Measurements from ENCODE around the gene PLAGL2. TPM values are rescaled to one million over a fixed set of nuclear protein-coding genes. Genes with fewer than 3 reads are reported as not detected.
A peak's percentile ranks its signal among the peaks of the same experiment; 100 is the strongest.

The PLAGL2 gene
- total and polyA plus RNA-seq, 2 donors from 2014 or later: 3.8 to 9.2 TPM

DNA sequence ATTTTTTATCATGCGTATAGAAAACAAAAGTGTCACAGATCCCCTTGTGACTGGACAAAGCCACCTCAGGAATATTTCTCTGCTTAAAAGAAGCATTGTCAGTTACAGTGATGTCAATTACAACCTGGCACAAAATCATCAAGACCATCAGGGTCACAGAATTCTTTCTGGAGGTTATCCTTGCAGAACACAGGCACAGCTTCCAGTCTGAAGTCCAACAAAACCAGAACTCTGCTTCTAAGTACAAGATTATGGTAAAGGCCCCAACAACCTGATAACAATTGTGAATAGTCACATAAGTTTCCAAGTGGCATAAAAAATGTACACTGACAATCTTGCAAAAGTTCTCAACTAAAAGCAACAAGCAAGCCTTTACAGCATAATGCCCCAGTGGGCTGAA, 21.0 kb downstream of the PLAGL2 start:
- Histone ChIP-seq H3K4me3 (ENCODE audit: low read length in 3 of 3) (no peak overlapping the region), H3K4me1 (ENCODE audit: control insufficient read depth in 2 of 3, insufficient read depth in 2 of 3, low read depth in 1 of 3, low read length in 3 of 3) (peaks cover 0 to 32% (median 24%) of the 10 kb centered on the region in 3 donors), H3K27ac (ENCODE audit: low read depth in 2 of 2, low read length in 2 of 2) (peak overlapping the region in 1 of 2 donors; percentile 35), H3K9me3 (ENCODE audit: control insufficient read depth in 2 of 3, insufficient read depth in 1 of 3, low read length in 3 of 3) (no peaks in the 10 kb centered on the region), H3K36me3 (ENCODE audit: control insufficient read depth in 2 of 3, insufficient read depth in 3 of 3, low read length in 3 of 3) (no peaks in the 10 kb centered on the region), H3K27me3 (ENCODE audit: control insufficient read depth, insufficient read depth, low read length) (no peaks in the 10 kb centered on the region), H3K9ac (ENCODE audit: low read length in 3 of 3) (no peak overlapping the region)
- intact Hi-C loops (cut with DNase I): no loop called here
- DNase-seq: no peak
- TF ChIP-seq CTCF (IDR thresholded peaks at IDR 0.05; ENCODE audit: borderline replicate concordance, extremely low read depth, insufficient read depth): no peak
- no peak for FAIRE-seq

GRCh38 chr20:32184961-32185603, 22.5 kb downstream of the PLAGL2 start:
- H3K27me3 ChIP-seq (ENCODE audit: control insufficient read depth, insufficient read depth, low read length): no peaks in the 10 kb centered on the region
- no peaks in the 10 kb centered on the region for H3K36me3 ChIP-seq (ENCODE audit: control insufficient read depth in 2 of 3, insufficient read depth in 3 of 3, low read length in 3 of 3)
- no peak for TF ChIP-seq CTCF (IDR thresholded peaks at IDR 0.05; ENCODE audit: borderline replicate concordance, extremely low read depth, insufficient read depth)
- no peak overlapping the region for H3K4me3 ChIP-seq (ENCODE audit: low read length in 3 of 3)
- intact Hi-C loops (cut with DNase I): no loop called here
- no peak overlapping the region for H3K9ac ChIP-seq (ENCODE audit: low read length in 3 of 3)
- FAIRE-seq (no peak), DNase-seq (peak in 3 of 5 donors; percentile 28 to 35 (median 34))
- H3K27ac ChIP-seq (ENCODE audit: low read depth in 2 of 2, low read length in 2 of 2): no peak overlapping the region
- peaks cover 0 to 29% (median 25%) of the 10 kb centered on the region in 3 donors for H3K4me1 ChIP-seq (ENCODE audit: control insufficient read depth in 2 of 3, insufficient read depth in 2 of 3, low read depth in 1 of 3, low read length in 3 of 3)
- no peaks in the 10 kb centered on the region for H3K9me3 ChIP-seq (ENCODE audit: control insufficient read depth in 2 of 3, insufficient read depth in 1 of 3, low read length in 3 of 3)

DNA sequence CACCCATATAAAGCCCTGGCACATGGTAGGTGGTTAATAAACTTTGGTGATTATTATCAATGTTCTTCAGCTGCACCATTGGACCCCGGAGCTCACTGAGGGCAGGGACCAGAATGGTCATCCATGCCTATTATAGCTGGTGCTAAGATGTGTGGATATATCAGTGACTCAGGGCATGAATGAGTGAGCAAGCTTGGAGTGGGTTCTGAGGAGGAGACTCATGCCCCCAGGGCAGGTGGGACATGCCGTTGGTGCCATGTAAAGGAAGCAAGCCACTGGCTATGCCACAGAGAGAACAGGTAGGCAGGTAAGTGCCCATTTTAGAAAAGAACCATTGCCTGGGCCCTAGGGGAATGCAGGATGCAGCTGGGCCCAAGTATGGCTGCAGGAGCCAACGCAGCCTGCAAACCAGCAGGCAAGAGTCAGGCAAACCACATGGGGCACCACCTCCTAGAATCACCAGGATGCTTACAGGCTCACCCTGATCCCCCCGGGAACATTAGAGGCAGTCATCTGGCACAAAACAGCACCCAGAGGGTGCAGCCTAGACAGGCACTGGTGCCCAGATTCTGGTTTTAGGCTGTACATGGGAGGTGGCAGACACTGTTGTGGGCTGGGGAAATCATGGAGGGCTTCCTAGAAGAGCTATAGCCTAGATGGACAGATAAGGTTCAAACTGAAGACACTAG, 23.5 kb downstream of the PLAGL2 start:
- Histone ChIP-seq H3K9me3 (ENCODE audit: control insufficient read depth in 2 of 3, insufficient read depth in 1 of 3, low read length in 3 of 3) (no peaks in the 10 kb centered on the region), H3K9ac (ENCODE audit: low read length in 3 of 3) (no peak overlapping the region), H3K36me3 (ENCODE audit: control insufficient read depth in 2 of 3, insufficient read depth in 3 of 3, low read length in 3 of 3) (no peaks in the 10 kb centered on the region), H3K4me1 (ENCODE audit: control insufficient read depth in 2 of 3, insufficient read depth in 2 of 3, low read depth in 1 of 3, low read length in 3 of 3) (peaks cover 0 to 25% (median 23%) of the 10 kb centered on the region in 3 donors), H3K4me3 (ENCODE audit: low read length in 3 of 3) (no peak overlapping the region), H3K27ac (ENCODE audit: low read depth in 2 of 2, low read length in 2 of 2) (peak overlapping the region; percentile 36 to 75), H3K27me3 (ENCODE audit: control insufficient read depth, insufficient read depth, low read length) (no peaks in the 10 kb centered on the region)
- no peak for DNase-seq
- no peak for TF ChIP-seq CTCF (IDR thresholded peaks at IDR 0.05; ENCODE audit: borderline replicate concordance, extremely low read depth, insufficient read depth)
- intact Hi-C loops (cut with DNase I): no loop called here
- no peak for FAIRE-seq
